Thoracic aorta endothelial cell (primary cell): ENCODE results near the gene GLI3. TPM values are rescaled to one million over a fixed set of nuclear protein-coding genes. Genes with fewer than 3 reads are reported as not detected.

Experiments
- small RNA-seq: library from RNA; depleted of rRNA; stranded (forward); fragments of <200 nt; gene quantifications from one replicate; pipeline ENCODE3, GENCODE V24; 2012
- total RNA-seq: library from RNA; depleted of rRNA; stranded (reverse); fragments of >200 nt; gene quantifications from 2 replicates; pipeline ENCODE4 v1.2.3, GENCODE V29; 2012

The GLI3 gene
- total RNA-seq, result 4.9 and 7.7 TPM in 2 replicates

DNA sequence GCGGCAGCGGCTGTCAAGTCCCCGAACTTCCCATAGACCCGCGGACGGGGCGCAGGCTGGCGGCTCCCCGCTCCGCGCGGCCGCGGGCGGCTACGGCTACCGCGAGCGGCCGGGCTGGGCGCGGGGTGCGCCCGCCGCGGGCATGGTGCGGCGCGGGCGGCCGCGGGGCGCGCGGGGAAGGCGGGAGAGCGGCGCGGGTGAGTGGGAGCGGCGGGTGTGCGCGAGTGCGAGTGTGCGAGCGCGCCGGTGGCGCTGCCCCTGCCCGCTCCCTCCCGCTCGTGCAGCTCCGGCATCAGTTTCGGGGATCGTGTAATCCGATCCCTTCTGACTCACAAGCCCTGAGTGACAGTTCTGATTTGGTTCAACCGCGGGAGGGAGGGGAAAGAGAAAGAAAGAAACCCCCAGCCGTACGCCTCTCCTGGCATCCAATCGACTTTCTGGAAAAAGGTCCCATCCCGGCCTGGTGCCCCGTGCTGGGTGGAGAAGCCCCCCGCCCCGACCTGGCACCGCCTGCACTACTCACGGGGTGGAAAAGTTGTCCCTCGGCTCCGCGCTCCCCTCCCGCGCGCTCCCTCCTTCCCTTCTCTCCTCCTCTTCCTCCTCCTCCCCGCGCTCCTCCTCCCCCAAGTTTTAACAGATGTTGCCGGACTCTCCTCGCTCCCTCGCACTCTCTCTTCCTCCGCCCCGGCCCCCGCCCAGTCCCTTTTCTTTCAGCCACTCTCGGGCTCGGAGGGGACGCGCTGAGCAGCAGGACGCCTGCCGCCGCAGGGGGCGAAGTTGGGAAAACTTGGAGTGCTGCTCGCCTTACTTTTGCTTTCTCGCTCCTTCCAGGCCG lies at the start of gene GLI3:
Gene GLI3 (minus strand): TSS at position 234 of the 835 bp plus-strand sequence. CDS start 13,956 bp downstream, outside the sequence.

Small RNA genes lying within 50 kb of the gene (small RNA-seq; reads per million reads assigned to genes)
- gene HMGN2P30, result not detected
